GM19099 (cell line): ENCODE measurements around the gene PKIB.

ENCODE experiments used
- POLR2A ChIP-seq: IDR thresholded peaks from 3 replicates; pipeline ENCODE4 v1.6.1; 2011; ENCODE audit warnings: low read depth; ENCODE audit not compliant: insufficient read length; ENCODE audit errors: extremely low read depth

The PKIB gene

DNA sequence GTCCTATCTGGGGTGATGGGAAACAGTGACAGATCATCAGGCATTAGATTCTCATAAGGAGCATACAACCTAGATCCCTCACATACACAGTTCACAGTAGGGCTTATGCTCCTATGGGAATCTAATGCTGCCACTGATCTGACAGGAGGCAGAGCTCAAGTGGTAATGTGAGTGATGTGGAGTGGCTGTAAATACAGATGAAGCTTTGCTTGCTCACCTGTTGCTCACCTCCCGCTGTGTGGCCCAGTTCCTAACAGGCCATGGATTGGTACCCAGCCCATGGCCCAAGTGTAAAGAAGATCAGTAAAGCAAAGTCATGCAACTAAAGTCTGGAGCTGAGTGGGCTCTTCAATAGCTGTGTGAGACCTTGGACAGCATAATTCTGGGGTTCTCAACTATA, 65.9 kb downstream of the PKIB start:
- TF ChIP-seq POLR2A = no peak

DNA sequence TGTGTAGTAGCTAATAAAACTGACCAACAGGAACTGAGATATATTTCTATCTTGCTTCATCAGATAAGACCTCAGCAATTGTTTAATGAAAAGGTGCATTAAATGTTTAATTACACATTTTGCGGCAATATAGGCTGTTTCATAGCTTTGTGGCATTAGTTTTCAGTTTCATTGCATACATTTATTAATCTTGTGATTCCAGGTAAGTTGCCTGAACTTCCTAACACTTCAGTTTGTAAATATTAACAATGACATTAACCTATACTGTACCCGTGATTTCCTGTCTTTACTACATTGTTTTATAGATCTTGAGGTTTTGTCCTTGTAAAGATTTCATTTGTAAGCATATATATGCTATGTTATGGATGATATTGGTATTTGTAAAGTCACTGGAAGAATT, 66.5 kb downstream of the PKIB start:
- no peak for TF ChIP-seq POLR2A

DNA sequence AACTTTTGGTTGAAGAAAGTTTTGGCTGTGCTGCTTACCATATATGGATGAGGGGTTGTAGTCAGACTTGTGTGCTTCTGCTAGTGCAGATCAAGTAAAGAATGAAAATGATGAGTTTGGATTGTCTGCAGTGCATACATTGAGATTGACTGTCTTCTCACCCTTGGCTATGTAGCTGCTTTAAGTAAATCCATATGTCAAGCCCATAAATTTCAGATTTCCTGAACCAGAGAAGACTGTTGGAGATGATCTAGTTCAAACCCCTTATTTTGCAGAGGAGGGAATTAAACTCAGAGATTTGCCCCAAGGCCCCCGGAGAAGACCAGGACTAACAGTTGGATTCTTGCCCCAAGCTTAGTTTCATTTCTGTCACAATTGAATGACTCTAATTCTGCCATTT, 67.2 kb downstream of the PKIB start:
- no peak for TF ChIP-seq POLR2A

DNA sequence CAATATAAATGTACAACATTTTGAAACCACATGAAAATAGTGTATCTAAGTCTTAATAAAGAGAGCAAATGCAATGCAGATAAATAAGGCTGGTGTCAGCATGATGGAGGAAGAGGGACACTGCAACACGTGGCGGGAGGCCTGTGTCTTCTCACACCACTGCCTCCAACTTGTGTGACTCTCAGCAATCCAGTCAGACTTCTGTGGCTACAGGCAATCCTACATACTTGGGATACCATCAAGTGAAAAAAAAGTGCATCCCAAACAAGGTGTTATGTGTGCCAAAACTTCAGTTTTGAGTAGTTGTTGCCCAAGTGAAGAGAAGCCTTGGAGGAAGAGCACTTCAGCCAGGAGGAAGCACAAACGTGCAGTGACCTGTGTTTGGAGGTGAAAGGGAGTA, 68.6 kb downstream of the PKIB start:
- TF ChIP-seq POLR2A = no peak

DNA sequence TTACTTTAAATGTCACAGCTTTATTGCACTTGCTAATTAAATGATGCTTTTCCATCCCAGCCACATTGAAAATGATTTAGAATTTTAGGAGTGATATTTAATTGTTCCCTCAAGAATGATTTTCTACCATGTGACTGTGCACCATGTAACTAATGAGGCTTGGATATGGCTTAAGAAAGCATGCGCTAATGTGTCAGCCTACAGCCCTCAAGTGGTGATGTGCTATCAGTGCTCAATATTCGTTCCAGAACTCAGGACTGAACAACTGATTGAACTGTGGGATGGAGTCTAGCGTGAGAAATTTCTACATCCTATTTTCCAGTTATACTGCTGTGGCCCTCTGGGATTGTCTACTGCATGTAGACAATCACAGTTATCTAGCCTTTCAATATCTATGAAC, 71.5 kb downstream of the PKIB start:
- TF ChIP-seq POLR2A = no peak

DNA sequence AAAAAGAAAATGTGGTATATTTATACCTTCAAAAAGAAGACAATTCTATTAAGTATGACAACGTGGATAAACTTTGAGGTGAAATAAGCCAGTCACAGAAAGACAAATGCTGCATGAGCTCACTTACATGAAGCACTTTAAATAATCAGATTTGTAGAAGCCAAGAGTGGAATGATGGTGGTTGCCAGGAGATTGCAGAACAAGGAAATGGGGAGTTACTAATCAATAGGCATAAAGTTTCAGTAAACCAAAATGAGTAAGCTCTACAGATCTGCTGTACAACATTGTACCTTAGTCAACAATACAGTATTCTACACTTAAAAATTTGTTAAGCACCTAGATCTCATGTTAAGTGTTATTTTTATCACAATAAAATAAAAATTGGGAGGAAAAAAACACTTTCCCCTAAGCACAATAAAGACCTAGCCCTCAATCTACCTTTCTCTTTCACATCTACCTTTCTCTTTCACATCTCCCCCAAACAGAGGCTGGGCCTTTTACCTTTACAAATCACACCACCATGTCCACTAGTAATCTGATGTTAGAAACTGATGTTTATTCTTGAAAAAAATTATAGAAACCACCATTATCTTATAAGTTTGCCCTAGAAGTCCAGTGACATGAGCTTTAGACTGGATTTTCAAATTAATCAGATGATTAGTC, 73.9 kb downstream of the PKIB start:
- no peak for TF ChIP-seq POLR2A

DNA sequence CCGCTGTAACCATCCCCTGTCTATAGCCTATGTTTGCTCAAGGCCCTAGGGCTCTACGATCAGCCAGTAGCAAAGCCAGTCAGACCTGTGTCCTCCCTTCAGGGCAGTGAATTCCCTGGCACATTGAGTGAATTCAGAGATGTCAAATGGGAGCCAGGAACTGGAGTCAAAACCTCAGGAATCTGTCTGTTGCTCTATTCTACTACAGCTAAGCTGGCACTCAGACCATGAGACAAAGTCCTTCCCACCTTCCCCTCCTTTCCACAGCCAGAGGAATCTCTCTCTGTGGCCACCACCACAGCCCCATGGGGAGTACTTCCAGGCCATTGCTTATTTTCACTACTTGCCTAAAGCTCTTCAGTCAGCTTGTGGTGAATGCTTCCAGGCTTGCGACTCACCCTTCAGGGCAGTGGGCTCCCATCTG, 82.0 kb downstream of the PKIB start:
- TF ChIP-seq POLR2A = no peak

DNA sequence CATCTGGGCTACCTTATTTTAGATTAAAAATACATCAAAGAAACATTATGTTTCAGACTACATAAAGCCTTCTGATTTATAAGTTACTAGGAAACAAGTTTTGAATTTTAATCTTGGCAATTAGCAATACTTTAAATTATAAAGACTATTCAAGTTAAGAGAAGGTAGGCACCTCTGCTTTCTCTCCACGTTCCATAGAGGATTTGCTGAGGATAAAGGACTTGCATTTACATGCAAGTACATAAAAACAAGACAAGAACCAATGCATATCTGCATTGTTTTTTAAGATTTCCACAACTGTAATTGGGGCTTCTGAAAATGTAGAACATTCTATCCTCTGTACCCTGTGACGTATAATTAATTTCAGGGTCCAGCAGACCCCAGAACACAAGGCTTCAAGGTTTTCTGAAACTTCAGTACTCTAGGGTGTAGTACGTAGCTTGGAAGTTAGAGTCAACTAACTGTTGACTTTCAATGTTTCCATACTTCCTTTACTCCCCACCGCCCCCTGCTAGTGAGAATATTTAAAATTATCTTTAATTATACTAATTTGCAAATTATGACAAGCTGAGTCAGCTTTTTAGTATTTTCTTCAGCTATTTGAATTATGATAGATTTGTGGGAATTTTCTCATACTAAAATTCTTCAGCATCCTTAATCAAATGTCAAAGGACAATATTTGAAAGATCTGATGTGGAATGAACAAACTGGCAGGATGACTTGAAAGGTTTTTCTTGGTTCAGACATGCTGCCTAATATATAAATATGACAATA, 82.8 kb downstream of the PKIB start:
- TF ChIP-seq POLR2A = no peak

DNA sequence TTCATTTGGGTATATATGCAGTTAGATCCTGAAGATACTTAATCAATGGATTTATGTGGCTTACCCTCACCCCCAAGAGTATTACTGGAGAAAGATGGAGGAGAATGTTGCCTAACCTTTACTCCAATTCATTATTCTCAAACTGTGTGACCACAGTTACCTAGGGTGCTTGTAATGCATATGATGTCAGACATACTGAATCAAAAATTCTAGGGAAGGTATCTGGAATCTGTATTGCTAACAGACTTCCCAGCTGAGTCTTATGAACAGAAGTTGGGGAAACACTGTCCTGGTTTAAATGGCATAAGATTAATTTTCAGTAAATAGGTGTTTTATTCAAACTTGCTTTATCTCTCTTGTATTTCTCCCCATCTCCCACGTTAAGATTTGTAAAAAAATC, 83.9 kb downstream of the PKIB start:
- no peak for TF ChIP-seq POLR2A

DNA sequence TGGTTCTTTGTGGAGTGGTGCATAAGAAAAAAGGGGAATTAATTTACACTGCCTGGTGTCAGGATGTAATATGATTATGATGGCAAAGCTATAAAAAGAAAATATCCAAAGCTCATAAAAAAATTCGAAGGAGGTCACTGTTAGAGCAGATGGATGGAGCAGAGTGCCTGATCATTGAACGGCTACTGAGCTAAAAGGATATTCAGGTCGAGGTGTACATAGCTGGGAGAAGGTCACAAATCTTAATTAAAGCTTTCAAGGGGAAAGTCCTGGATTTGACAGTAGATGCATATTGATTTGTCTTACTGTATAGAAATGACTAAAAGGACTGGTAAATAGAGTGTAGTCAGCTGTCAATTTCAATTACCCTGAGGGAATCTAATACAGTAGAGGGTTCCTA, 84.4 kb downstream of the PKIB start:
- no peak for TF ChIP-seq POLR2A

DNA sequence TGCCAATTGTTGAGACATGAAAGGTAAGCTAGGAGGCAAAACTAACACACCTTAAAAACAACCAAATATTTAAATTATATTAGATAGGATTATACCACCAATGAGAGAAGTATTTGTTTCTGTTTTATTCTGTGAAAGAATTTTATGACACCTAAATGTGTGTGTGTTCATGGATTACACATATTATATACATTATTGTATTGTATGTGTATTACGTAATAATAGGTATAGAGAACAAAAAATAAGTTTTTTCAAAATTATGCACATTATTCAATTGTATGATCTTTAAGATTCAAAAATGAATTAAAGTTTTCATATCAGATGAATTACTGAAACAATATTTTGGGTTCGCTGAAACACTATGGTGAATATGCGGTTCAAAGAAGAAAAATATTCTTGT, 85.0 kb downstream of the PKIB start:
- TF ChIP-seq POLR2A = no peak

DNA sequence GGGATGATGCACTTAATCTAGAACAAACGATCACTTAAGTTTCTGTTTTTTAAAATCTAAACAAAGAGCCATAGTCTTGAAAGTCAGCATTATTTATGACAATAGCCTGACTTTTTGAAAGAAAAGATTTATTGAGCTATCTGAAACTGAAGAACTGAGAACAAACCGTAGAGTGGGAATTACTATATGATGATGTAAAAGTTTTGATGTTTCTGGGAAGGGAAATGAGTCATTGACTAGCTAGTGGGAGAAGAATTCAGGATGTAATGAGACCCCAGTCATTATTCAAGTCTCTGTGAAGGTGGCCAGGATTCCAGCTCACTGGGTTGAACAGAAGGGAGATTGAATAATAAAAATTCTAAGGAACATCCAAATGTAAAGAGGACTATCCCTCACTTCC, 85.9 kb downstream of the PKIB start:
- TF ChIP-seq POLR2A = no peak

DNA sequence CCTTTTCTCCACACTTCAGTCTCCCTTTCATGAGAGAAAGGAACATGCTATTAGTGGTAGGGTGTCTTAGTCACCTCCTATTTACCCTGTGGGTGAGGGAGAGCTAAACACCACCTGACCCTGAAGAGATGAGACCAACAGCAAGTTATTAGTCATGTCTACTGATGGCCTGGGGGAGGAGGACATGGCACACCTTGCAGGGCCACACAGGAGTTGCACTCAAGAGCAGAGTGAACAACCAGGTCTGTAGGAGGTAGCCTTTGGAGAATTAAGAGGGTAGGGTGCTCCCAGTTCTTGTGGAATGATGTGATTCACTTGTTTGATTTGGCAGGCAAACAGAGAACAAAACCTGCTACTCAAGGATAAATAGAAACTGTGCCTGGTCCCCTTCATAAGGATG, 86.6 kb downstream of the PKIB start:
- TF ChIP-seq POLR2A = no peak

DNA sequence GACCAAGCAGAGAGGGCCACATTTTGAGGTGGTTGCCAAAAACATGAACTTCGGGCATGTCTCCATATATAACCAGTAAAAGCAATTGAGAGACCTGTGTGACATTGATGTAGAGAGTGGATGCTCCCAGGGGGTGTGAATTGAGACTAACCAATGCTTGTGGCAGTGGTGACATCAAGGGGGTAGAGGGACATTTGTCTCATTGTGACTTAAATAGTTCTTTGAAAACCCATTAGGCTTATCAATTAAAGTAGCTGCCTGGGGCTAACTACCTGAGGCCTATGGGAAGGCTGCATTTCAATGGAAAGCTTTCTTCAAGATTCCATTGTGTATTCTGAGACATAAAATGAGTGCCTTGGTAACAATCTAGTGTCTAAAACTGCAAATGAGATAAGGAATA, 87.3 kb downstream of the PKIB start:
- TF ChIP-seq POLR2A = no peak

DNA sequence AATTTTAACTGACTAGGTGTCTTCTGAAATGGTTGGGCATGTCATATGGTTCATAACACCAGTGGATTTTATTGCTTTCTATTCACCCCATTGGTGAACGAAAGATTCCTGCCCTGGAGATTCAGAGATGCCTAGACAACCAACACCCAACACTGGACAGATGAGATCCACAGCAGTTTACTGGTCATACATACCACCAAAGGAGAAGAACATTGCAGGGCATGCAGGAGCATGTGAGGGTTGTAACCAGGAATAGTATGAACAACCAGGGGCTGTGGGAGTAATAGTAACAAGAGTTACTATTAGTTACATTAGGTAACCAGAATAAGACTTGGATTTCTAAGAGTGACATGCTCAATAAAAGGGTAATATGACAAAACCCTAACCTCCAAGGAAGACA, 91.5 kb downstream of the PKIB start:
- TF ChIP-seq POLR2A = no peak

DNA sequence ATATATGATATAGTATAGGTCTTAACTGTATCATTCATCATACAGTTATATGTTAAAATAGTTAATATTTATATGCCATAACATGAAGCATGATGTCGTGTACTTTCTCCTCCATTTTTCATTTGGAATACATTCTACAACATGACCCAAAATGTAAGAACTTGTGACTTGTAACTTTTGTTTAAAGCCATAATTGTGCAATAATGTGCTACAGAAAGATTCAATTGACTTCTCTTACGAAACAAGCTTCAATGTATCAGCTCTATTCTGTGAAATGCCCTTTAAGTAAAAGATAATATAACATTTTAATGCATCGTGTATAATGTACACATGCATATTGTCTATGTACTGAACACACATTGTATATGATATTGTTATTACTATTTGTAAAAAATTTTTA, 92.6 kb downstream of the PKIB start:
- no peak for TF ChIP-seq POLR2A

DNA sequence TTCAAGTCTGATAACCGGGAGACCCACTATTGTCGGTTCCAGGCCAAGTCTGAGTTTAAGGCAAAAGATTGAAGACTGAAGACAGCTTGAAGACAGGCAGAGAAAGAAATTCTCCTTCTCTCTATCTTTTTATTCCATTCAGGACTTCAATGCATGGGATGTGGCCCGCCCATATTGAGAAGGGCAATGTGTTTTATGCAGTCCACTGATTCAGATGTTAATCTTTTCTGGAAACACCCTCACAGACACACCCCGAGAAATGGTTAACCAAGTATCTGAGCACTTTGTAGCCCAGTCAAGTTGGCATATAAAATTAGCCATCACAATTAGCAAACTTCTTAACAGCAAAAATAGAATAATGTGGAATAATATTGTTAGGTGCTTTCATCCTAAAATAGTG, 93.9 kb downstream of the PKIB start:
- no peak for TF ChIP-seq POLR2A

DNA sequence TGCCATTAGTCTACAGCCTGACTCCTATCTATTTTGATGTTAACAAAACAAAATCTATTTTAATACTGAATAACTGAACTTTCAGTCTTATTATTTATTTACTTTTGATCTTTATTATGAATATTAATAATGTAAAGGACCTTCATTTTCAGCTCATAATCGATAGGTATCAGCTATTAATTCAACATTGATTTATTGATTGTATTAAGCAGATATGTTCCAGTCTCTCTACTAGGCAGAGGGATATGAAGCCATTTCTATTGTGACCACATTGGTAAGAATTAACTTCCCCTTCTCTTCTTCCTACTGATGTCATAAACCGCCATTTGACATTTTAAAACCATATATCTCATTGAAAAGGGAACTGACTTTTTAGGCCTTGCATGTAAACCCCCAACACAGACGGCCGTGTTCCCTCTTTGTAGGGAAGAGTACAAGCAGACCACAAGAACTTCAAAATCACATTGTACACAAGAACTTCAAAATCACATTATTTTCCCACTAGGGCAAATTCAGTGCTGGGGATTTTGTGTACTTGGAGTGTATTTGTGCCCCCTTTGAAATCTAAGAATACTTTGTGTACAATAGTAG, 99.8 kb downstream of the PKIB start:
- no peak for TF ChIP-seq POLR2A
